ENCODE measurements around the gene ATP8A2. TPM values are rescaled to one million over a fixed set of nuclear protein-coding genes. Genes with fewer than 3 reads are reported as not detected.

ATP8A2 gene
- total and polyA plus RNA-seq, 4 donors, result 0.31 to 2.7 (median 1.1) TPM

GRCh38 chr13:25890671-25891212 is 519.0 kb downstream of the ATP8A2 start:
- Histone ChIP-seq H3K9ac (ENCODE audit: insufficient read depth in 1 of 2, low read length in 2 of 2) (no peak overlapping the region), H3K9me3 (ENCODE audit: control insufficient read depth in 4 of 4, insufficient read depth in 3 of 4, low read length in 3 of 4) (no peaks in the 10 kb centered on the region), H3K27me3 (ENCODE audit: control insufficient read depth in 3 of 3, insufficient read depth in 3 of 3, low read length in 2 of 3) (no peaks in the 10 kb centered on the region), H3K36me3 (ENCODE audit: control insufficient read depth in 4 of 4, insufficient read depth in 4 of 4, low read length in 4 of 4) (no peaks in the 10 kb centered on the region), H3K27ac (ENCODE audit: low read depth in 1 of 2, low read length in 1 of 2) (no peak overlapping the region), H3K4me3 (no peak overlapping the region), H3K4me1 (ENCODE audit: control insufficient read depth in 5 of 5, insufficient read depth in 5 of 5, low read length in 5 of 5) (peaks cover 0 to 4% (median 0%) of the 10 kb centered on the region in 5 donors)
- ATAC-seq (ENCODE audit: insufficient read depth, low FRiP score), result no peak
- no peak for TF ChIP-seq CTCF (IDR thresholded peaks at IDR 0.05; ENCODE audit: control extremely low read depth, extremely low read depth)
- WGBS, 2 donors, result 40 to 49% methylated on average over 4 of the region's 4 CpGs
- DNase-seq, result no peak

- Histone ChIP-seq H3K4me1 (ENCODE audit: control insufficient read depth in 5 of 5, insufficient read depth in 5 of 5, low read length in 5 of 5) (peaks cover 0 to 16% (median 0%) of the 10 kb centered on the region in 5 donors), H3K9ac (ENCODE audit: insufficient read depth in 1 of 2, low read length in 2 of 2) (no peak overlapping the region), H3K9me3 (ENCODE audit: control insufficient read depth in 4 of 4, insufficient read depth in 3 of 4, low read length in 3 of 4) (peaks cover 0 to 10% (median 0%) of the 10 kb centered on the region in 4 donors), H3K27me3 (ENCODE audit: control insufficient read depth in 3 of 3, insufficient read depth in 3 of 3, low read length in 2 of 3) (no peaks in the 10 kb centered on the region), H3K27ac (ENCODE audit: low read depth in 1 of 2, low read length in 1 of 2) (no peak overlapping the region), H3K4me3 (no peak overlapping the region), H3K36me3 (ENCODE audit: control insufficient read depth in 4 of 4, insufficient read depth in 4 of 4, low read length in 4 of 4) (no peaks in the 10 kb centered on the region)
- DNase-seq (no peak), ATAC-seq (ENCODE audit: insufficient read depth, low FRiP score) (no peak)
- WGBS, 2 donors, result 92 to 97% methylated on average over 7 of the region's 7 CpGs
- no peak for TF ChIP-seq CTCF (IDR thresholded peaks at IDR 0.05; ENCODE audit: control extremely low read depth, extremely low read depth)
Measured at GRCh38 chr13:25898991-25899390, 527.2 kb downstream of the ATP8A2 start.

- ATAC-seq (ENCODE audit: insufficient read depth, low FRiP score), result no peak
- no peak for DNase-seq
- H3K27me3 ChIP-seq (ENCODE audit: control insufficient read depth in 3 of 3, insufficient read depth in 3 of 3, low read length in 2 of 3), result no peaks in the 10 kb centered on the region
- peaks cover 0 to 10% (median 0%) of the 10 kb centered on the region in 4 donors for H3K9me3 ChIP-seq (ENCODE audit: control insufficient read depth in 4 of 4, insufficient read depth in 3 of 4, low read length in 3 of 4)
- no peak overlapping the region for H3K27ac ChIP-seq (ENCODE audit: low read depth in 1 of 2, low read length in 1 of 2)
- no peaks in the 10 kb centered on the region for H3K36me3 ChIP-seq (ENCODE audit: control insufficient read depth in 4 of 4, insufficient read depth in 4 of 4, low read length in 4 of 4)
- no peak overlapping the region for H3K9ac ChIP-seq (ENCODE audit: insufficient read depth in 1 of 2, low read length in 2 of 2)
- TF ChIP-seq CTCF (IDR thresholded peaks at IDR 0.05; ENCODE audit: control extremely low read depth, extremely low read depth), result no peak
- H3K4me1 ChIP-seq (ENCODE audit: control insufficient read depth in 5 of 5, insufficient read depth in 5 of 5, low read length in 5 of 5), result peaks cover 0 to 16% (median 0%) of the 10 kb centered on the region in 5 donors
- no peak overlapping the region for H3K4me3 ChIP-seq
- WGBS, 2 donors, result 71 to 79% methylated on average over 6 of the region's 6 CpGs
Measured at GRCh38 chr13:25899464-25899863, 527.7 kb downstream of the ATP8A2 start.

GRCh38 chr13:25899952-25900351 is 528.2 kb downstream of the ATP8A2 start:
- no peaks in the 10 kb centered on the region for H3K27me3 ChIP-seq (ENCODE audit: control insufficient read depth in 3 of 3, insufficient read depth in 3 of 3, low read length in 2 of 3)
- WGBS, 2 donors, result 85 to 95% methylated on average over 1 of the region's 1 CpG
- H3K36me3 ChIP-seq (ENCODE audit: control insufficient read depth in 4 of 4, insufficient read depth in 4 of 4, low read length in 4 of 4), result no peaks in the 10 kb centered on the region
- H3K4me3 ChIP-seq, result no peak overlapping the region
- ATAC-seq (ENCODE audit: insufficient read depth, low FRiP score), result no peak
- no peak overlapping the region for H3K9ac ChIP-seq (ENCODE audit: insufficient read depth in 1 of 2, low read length in 2 of 2)
- no peak overlapping the region for H3K27ac ChIP-seq (ENCODE audit: low read depth in 1 of 2, low read length in 1 of 2)
- DNase-seq, result no peak
- peaks cover 0 to 16% (median 0%) of the 10 kb centered on the region in 5 donors for H3K4me1 ChIP-seq (ENCODE audit: control insufficient read depth in 5 of 5, insufficient read depth in 5 of 5, low read length in 5 of 5)
- H3K9me3 ChIP-seq (ENCODE audit: control insufficient read depth in 4 of 4, insufficient read depth in 3 of 4, low read length in 3 of 4), result peaks cover 0 to 10% (median 0%) of the 10 kb centered on the region in 4 donors
- TF ChIP-seq CTCF (IDR thresholded peaks at IDR 0.05; ENCODE audit: control extremely low read depth, extremely low read depth), result no peak
